ENCODE results near the gene SLCO4A1.

SLCO4A1 gene

GRCh38 chr20:62644802-62645496 is 2.6 kb downstream of the SLCO4A1 start:
- no peak for DNase-seq (ENCODE audit: insufficient read length, low spot score)
- no peak for TF ChIP-seq CTCF (IDR thresholded peaks at IDR 0.05; ENCODE audit: insufficient read depth, missing control alignments)
- no peak for FAIRE-seq

- no peak for TF ChIP-seq CTCF (IDR thresholded peaks at IDR 0.05; ENCODE audit: insufficient read depth, missing control alignments)
- FAIRE-seq: no peak
- DNase-seq (ENCODE audit: insufficient read length, low spot score): no peak
Observed at GRCh38 chr20:62645613-62646012, 3.3 kb downstream of the SLCO4A1 start.

- no peak for FAIRE-seq
Observed at GRCh38 chr20:62646851-62647520, 4.7 kb downstream of the SLCO4A1 start.

GRCh38 chr20:62647521-62648317 is 5.4 kb downstream of the SLCO4A1 start:
- no peak for TF ChIP-seq CTCF (IDR thresholded peaks at IDR 0.05; ENCODE audit: insufficient read depth, missing control alignments)
- DNase-seq (ENCODE audit: insufficient read length, low spot score) (no peak), FAIRE-seq (no peak)

More at GRCh38 chr20:62646851-62647520, 4.7 kb downstream of the SLCO4A1 start:
- no peak for DNase-seq (ENCODE audit: insufficient read length, low spot score)
- TF ChIP-seq CTCF (IDR thresholded peaks at IDR 0.05; ENCODE audit: insufficient read depth, missing control alignments): no peak

- no peak for TF ChIP-seq CTCF (IDR thresholded peaks at IDR 0.05; ENCODE audit: insufficient read depth, missing control alignments)
- FAIRE-seq (no peak), DNase-seq (ENCODE audit: insufficient read length, low spot score) (no peak)
Observed at GRCh38 chr20:62648318-62648995, 6.2 kb downstream of the SLCO4A1 start.

- FAIRE-seq: no peak
- DNase-seq (ENCODE audit: insufficient read length, low spot score): no peak
- TF ChIP-seq CTCF (IDR thresholded peaks at IDR 0.05; ENCODE audit: insufficient read depth, missing control alignments): no peak
Observed at GRCh38 chr20:62649140-62649539, 6.8 kb downstream of the SLCO4A1 start.

Measured in D721Med (cell line).